OCI-LY1 (cell line): ENCODE results near the gene NADK2.

Source experiments
- H2AFZ ChIP-seq: fragments of 200-600 bp; sonication (generic), shearing (Covaris generic); 2 replicates; pipeline ENCODE4 v1.6.0; 2014; ENCODE audit warnings: antibody characterized with exemption, mild to moderate bottlenecking, low read length
- H3F3A ChIP-seq: fragments of 200-600 bp; sonication (generic), shearing (Covaris generic); 2 replicates; pipeline ENCODE4 v1.6.0; 2014; ENCODE audit warnings: mild to moderate bottlenecking, antibody characterized with exemption, low read length, moderate library complexity; ENCODE audit not compliant: insufficient read depth
- H3K27ac ChIP-seq: fragments of 200-600 bp; sonication (generic); 2 replicates; pipeline ENCODE4 v1.5.1; 2014; ENCODE audit warnings: low read length, mixed run types, mild to moderate bottlenecking, low read depth; ENCODE audit not compliant: poor library complexity, severe bottlenecking
- H3K27me3 ChIP-seq: fragments of 200-600 bp; sonication (generic); 2 replicates; pipeline ENCODE4 v1.6.0; 2014; ENCODE audit warnings: antibody characterized with exemption, mild to moderate bottlenecking, low read length, moderate library complexity; ENCODE audit not compliant: insufficient read depth
- H3K36me3 ChIP-seq: fragments of 200-600 bp; sonication (generic); 2 replicates; pipeline ENCODE4 v1.6.1; 2014; ENCODE audit warnings: mild to moderate bottlenecking, antibody characterized with exemption, low read length, moderate library complexity, mixed read lengths; ENCODE audit not compliant: insufficient read depth
- H3K4me1 ChIP-seq: fragments of 200-600 bp; sonication (generic); 2 replicates; pipeline ENCODE4 v1.5.1; 2014; ENCODE audit warnings: mild to moderate bottlenecking, low read length, moderate library complexity; ENCODE audit not compliant: insufficient read depth, severe bottlenecking
- H3K4me2 ChIP-seq: fragments of 200-600 bp; sonication (generic), shearing (Covaris generic); 2 replicates; pipeline ENCODE4 v1.6.1; 2014; ENCODE audit warnings: low read length
- H3K4me3 ChIP-seq: fragments of 200-600 bp; sonication (generic); 2 replicates; pipeline ENCODE4 v1.5.1; 2014; ENCODE audit warnings: low read length, low read depth, mild to moderate bottlenecking, mixed read lengths; ENCODE audit not compliant: poor library complexity, severe bottlenecking
- H3K79me2 ChIP-seq: fragments of 200-600 bp; shearing (Covaris generic); 2 replicates; pipeline ENCODE4 v1.6.1; 2016; ENCODE audit warnings: mixed run types, low read length, mixed read lengths; ENCODE audit not compliant: insufficient read depth
- H3K9ac ChIP-seq: fragments of 200-600 bp; sonication (generic), shearing (Covaris generic); 2 replicates; pipeline ENCODE4 v1.6.1; 2014; ENCODE audit warnings: mild to moderate bottlenecking, low read length, mixed read lengths
- H3K9me2 ChIP-seq: fragments of 200-600 bp; sonication (generic), shearing (Covaris generic); 2 replicates; pipeline ENCODE4 v1.6.1; 2014; ENCODE audit warnings: low read depth, mild to moderate bottlenecking, low read length, mixed read lengths
- H3K9me3 ChIP-seq: fragments of 200-600 bp; shearing (Covaris generic); 2 replicates; pipeline ENCODE4 v1.6.1; 2014; ENCODE audit warnings: low read length, mixed read lengths
- H4K20me1 ChIP-seq: fragments of 200-600 bp; sonication (generic), shearing (Covaris generic); 2 replicates; pipeline ENCODE4 v1.6.0; 2016; ENCODE audit warnings: mild to moderate bottlenecking, low read length; ENCODE audit not compliant: insufficient read depth
- EZH2 ChIP-seq: fragments of 200-600 bp; sonication (generic), shearing (Covaris generic); IDR thresholded peaks from 2 replicates; pipeline ENCODE4 v1.8.0; 2017; ENCODE audit warnings: borderline replicate concordance, mixed run types, mild to moderate bottlenecking, antibody characterized with exemption, low read length, moderate library complexity, mixed read lengths
- TF ChIP-seq, protein P1 (sequence below): fragments of 200-600 bp; sonication (generic), shearing (Covaris generic); IDR thresholded peaks from 2 replicates; pipeline ENCODE4 v1.5.1; 2017; ENCODE audit warnings: mild to moderate bottlenecking, antibody characterized with exemption, low read length, moderate library complexity, mixed read lengths

The NADK2 gene

DNA sequence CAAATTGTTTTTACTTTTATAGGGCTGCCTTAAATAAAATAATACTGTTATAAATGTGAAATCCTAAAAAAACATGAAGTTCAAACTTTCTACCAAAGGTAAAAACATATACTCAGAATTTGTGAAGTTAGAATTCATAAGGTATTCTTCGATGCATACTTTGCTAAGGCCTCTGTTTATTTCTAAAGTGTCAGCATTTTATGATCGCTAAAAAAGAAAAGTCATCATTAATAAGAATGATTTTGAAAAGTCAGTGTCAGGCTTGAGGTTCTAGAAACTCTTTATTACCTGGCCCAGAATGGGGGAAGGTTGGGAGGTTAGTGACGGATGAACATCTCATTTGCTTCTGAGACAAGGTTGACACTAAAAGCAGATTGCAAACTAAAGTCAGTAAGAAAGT is 26.2 kb upstream of the NADK2 start:
- Histone ChIP-seq H3F3A (no peaks in the 10 kb centered on the region), H3K9me2 (no peaks in the 10 kb centered on the region), H3K79me2 (no peaks in the 10 kb centered on the region), H3K4me2 (no peak overlapping the region), H3K27me3 (no peaks in the 10 kb centered on the region), H3K27ac (no peak overlapping the region), H3K9ac (no peak overlapping the region), H3K4me3 (no peak overlapping the region), H4K20me1 (no peaks in the 10 kb centered on the region), H3K9me3 (no peaks in the 10 kb centered on the region), H3K36me3 (no peaks in the 10 kb centered on the region), H2AFZ (no peak overlapping the region), H3K4me1 (peaks cover 8% of the 10 kb centered on the region)
- no peak for TF ChIP-seq EZH2
- TF ChIP-seq, protein P1, sequence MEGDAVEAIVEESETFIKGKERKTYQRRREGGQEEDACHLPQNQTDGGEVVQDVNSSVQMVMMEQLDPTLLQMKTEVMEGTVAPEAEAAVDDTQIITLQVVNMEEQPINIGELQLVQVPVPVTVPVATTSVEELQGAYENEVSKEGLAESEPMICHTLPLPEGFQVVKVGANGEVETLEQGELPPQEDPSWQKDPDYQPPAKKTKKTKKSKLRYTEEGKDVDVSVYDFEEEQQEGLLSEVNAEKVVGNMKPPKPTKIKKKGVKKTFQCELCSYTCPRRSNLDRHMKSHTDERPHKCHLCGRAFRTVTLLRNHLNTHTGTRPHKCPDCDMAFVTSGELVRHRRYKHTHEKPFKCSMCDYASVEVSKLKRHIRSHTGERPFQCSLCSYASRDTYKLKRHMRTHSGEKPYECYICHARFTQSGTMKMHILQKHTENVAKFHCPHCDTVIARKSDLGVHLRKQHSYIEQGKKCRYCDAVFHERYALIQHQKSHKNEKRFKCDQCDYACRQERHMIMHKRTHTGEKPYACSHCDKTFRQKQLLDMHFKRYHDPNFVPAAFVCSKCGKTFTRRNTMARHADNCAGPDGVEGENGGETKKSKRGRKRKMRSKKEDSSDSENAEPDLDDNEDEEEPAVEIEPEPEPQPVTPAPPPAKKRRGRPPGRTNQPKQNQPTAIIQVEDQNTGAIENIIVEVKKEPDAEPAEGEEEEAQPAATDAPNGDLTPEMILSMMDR = no peak

DNA sequence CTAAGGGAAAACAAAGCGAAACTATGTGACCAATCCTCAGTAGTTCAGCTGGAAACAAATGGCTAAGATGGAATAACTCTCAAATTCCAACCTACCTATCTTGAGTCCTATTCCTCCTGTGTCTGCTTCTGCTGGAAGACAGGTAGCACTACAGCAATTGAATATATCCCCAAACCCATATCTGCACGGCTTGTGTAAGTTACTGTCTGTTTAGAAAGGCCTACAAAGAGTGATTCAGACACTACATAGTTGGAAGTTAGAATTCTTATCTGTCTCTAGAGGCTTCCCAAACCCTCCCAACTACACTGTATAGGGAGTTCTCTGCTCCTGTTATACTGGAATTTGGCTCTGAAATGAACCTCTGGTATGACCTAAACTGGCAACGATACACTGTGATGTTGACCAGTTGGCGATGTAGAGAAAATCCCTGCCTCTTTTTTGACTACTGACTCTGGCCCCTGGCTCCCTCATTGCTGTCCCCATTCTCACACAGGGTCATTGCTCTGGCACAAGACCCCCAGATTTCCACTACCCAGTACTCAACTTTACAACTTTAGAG is 22.6 kb upstream of the NADK2 start:
- Histone ChIP-seq H3K27me3 (no peaks in the 10 kb centered on the region), H3K36me3 (no peaks in the 10 kb centered on the region), H3K9me3 (no peaks in the 10 kb centered on the region), H2AFZ (no peak overlapping the region), H3K27ac (no peak overlapping the region), H3K9me2 (no peaks in the 10 kb centered on the region), H3K4me2 (no peak overlapping the region), H4K20me1 (no peaks in the 10 kb centered on the region), H3K4me3 (no peak overlapping the region), H3F3A (no peaks in the 10 kb centered on the region), H3K79me2 (no peaks in the 10 kb centered on the region), H3K4me1 (peaks cover 24% of the 10 kb centered on the region), H3K9ac (no peak overlapping the region)
- TF ChIP-seq, protein P1 = no peak
- TF ChIP-seq EZH2 = no peak

DNA sequence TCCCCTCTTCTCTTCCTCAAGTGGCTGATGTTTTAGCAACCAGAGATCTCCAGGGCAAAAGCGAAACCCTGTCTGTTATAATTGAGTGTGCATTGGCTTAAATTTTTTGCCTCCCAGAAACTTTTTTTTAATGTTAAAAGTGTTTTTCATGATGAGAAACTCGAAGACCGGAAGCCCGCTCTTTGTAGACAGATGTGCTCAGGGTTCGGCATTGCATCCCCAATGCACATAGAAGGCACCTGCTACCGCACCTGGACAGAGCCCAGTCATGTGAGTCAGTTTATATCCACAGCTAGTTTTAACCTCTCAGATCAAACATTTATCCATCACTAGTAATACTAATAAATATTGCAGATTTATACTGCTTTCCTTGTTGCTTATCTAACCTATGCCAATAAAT is 19.5 kb upstream of the NADK2 start:
- H3K9me2 ChIP-seq = no peaks in the 10 kb centered on the region
- peak overlapping the region; percentile 65 for H3K27ac ChIP-seq
- no peaks in the 10 kb centered on the region for H3K79me2 ChIP-seq
- no peaks in the 10 kb centered on the region for H3K27me3 ChIP-seq
- H3K4me3 ChIP-seq = no peak overlapping the region
- no peak for TF ChIP-seq EZH2
- TF ChIP-seq, protein P1 = no peak
- H3K4me1 ChIP-seq = peaks cover 36% of the 10 kb centered on the region
- no peaks in the 10 kb centered on the region for H3K36me3 ChIP-seq
- H3K9ac ChIP-seq = no peak overlapping the region
- no peak overlapping the region for H2AFZ ChIP-seq
- H3K4me2 ChIP-seq = peak overlapping the region; percentile 48
- H4K20me1 ChIP-seq = no peaks in the 10 kb centered on the region
- H3K9me3 ChIP-seq = no peaks in the 10 kb centered on the region
- H3F3A ChIP-seq = no peaks in the 10 kb centered on the region
